Fibroblast of skin of left quadriceps (primary cell): ENCODE data around the gene JAM3.
"Not testable (repeated sequence)": the region's sequence is repeated elsewhere in the genome, so short reads cannot be mapped to it uniquely, and the experiment has no call there.

Source experiments
- DNase-seq, 2 experiments: peaks; one replicate each; pipeline ENCODE4 v3.0.0-alpha.2; 2013; ENCODE audit warnings: low read depth in 2 of 2

JAM3 gene

GRCh38 chr11:134101282-134101681 is 32.4 kb downstream of the JAM3 start:
- DNase-seq, result no peak

GRCh38 chr11:134110252-134110815 is 41.5 kb downstream of the JAM3 start:
- DNase-seq, result no peak

GRCh38 chr11:134113787-134114186 is 44.9 kb downstream of the JAM3 start:
- not testable (repeated sequence) for DNase-seq

GRCh38 chr11:134116210-134116609 is 47.3 kb downstream of the JAM3 start:
- DNase-seq, result no peak

GRCh38 chr11:134118006-134118405 is 49.1 kb downstream of the JAM3 start:
- no peak for DNase-seq

- DNase-seq, result no peak
Measured at GRCh38 chr11:134119094-134119493, 50.2 kb downstream of the JAM3 start.

GRCh38 chr11:134120143-134120850 is 51.4 kb downstream of the JAM3 start:
- DNase-seq, result peak; percentile 40 to 43

- peak; percentile 21 to 28 for DNase-seq
Measured at GRCh38 chr11:134120921-134121526, 52.2 kb downstream of the JAM3 start.

GRCh38 chr11:134124660-134125451 is 56.0 kb downstream of the JAM3 start:
- no peak for DNase-seq

GRCh38 chr11:134125507-134125906 is 56.6 kb downstream of the JAM3 start:
- DNase-seq, result no peak

GRCh38 chr11:134126217-134126822 is 57.4 kb downstream of the JAM3 start:
- peak; percentile 41 to 44 for DNase-seq

- DNase-seq, result no peak
Measured at GRCh38 chr11:134131628-134132244, 62.9 kb downstream of the JAM3 start.

GRCh38 chr11:134132808-134133207 is 63.9 kb downstream of the JAM3 start:
- no peak for DNase-seq

- DNase-seq, result no peak
Measured at GRCh38 chr11:134134167-134134566, 65.3 kb downstream of the JAM3 start.

GRCh38 chr11:134138376-134138775 is 69.5 kb downstream of the JAM3 start:
- DNase-seq, result no peak

- DNase-seq, result no peak
Measured at GRCh38 chr11:134139303-134139872, 70.5 kb downstream of the JAM3 start.

GRCh38 chr11:134139873-134140331 is 71.0 kb downstream of the JAM3 start:
- DNase-seq, result peak; percentile 60

GRCh38 chr11:134140961-134141490 is 72.2 kb downstream of the JAM3 start:
- no peak for DNase-seq

GRCh38 chr11:134142536-134142935 is 73.7 kb downstream of the JAM3 start:
- DNase-seq, result peak in 1 of 2 experiments; percentile 14

GRCh38 chr11:134143801-134144200 is 74.9 kb downstream of the JAM3 start:
- DNase-seq, result no peak

- DNase-seq, result no peak
Measured at GRCh38 chr11:134144744-134145143, 75.9 kb downstream of the JAM3 start.
